ENCODE data around the gene ZNF488. TPM values are rescaled to one million over a fixed set of nuclear protein-coding genes. Genes with fewer than 3 reads are reported as not detected.
A peak's percentile ranks its signal among the peaks of the same experiment; 100 is the strongest.

ZNF488 gene
- total RNA-seq, 1 experiment from 2014 or later: 0.11 TPM

DNA sequence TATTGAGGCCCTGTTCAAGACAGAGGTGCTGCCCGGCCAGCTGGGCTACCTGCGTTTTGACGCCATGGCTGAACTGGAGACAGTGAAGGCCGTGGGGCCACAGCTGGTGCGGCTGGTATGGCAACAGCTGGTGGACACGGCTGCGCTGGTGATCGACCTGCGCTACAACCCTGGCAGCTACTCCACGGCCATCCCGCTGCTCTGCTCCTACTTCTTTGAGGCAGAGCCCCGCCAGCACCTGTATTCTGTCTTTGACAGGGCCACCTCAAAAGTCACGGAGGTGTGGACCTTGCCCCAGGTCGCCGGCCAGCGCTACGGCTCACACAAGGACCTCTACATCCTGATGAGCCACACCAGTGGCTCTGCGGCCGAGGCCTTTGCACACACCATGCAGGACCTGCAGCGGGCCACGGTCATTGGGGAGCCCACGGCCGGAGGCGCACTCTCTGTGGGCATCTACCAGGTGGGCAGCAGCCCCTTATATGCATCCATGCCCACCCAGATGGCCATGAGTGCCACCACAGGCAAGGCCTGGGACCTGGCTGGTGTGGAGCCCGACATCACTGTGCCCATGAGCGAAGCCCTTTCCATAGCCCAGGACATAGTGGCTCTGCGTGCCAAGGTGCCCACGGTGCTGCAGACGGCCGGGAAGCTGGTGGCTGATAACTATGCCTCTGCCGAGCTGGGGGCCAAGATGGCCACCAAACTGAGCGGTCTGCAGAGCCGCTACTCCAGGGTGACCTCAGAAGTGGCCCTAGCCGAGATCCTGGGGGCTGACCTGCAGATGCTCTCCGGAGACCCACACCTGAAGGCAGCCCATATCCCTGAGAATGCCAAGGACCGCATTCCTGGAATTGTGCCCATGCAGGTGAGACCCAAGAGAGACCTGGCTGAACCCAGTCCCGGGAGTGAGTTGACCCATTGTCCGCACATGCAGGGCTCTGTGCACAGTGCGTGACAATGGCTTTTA is 33.1 kb downstream of the ZNF488 start:
- no peak for DNase-seq (ENCODE audit: low read depth)

DNA sequence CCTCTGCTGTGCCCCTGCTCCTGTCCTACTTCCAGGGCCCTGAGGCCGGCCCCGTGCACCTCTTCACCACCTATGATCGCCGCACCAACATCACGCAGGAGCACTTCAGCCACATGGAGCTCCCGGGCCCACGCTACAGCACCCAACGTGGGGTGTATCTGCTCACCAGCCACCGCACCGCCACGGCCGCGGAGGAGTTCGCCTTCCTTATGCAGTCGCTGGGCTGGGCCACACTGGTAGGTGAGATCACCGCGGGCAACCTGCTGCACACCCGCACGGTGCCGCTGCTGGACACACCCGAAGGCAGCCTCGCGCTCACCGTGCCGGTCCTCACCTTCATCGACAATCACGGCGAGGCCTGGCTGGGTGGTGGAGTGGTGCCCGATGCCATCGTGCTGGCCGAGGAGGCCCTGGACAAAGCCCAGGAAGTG is 34.1 kb downstream of the ZNF488 start:
- no peak for DNase-seq (ENCODE audit: low read depth)

DNA sequence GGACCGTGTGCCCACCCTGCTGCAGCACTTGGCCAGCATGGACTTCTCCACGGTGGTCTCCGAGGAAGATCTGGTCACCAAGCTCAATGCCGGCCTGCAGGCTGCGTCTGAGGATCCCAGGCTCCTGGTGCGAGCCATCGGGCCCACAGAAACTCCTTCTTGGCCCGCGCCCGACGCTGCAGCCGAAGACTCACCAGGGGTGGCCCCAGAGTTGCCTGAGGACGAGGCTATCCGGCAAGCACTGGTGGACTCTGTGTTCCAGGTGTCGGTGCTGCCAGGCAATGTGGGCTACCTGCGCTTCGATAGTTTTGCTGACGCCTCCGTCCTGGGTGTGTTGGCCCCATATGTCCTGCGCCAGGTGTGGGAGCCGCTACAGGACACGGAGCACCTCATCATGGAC is 34.6 kb downstream of the ZNF488 start:
- DNase-seq (ENCODE audit: low read depth): no peak

DNA sequence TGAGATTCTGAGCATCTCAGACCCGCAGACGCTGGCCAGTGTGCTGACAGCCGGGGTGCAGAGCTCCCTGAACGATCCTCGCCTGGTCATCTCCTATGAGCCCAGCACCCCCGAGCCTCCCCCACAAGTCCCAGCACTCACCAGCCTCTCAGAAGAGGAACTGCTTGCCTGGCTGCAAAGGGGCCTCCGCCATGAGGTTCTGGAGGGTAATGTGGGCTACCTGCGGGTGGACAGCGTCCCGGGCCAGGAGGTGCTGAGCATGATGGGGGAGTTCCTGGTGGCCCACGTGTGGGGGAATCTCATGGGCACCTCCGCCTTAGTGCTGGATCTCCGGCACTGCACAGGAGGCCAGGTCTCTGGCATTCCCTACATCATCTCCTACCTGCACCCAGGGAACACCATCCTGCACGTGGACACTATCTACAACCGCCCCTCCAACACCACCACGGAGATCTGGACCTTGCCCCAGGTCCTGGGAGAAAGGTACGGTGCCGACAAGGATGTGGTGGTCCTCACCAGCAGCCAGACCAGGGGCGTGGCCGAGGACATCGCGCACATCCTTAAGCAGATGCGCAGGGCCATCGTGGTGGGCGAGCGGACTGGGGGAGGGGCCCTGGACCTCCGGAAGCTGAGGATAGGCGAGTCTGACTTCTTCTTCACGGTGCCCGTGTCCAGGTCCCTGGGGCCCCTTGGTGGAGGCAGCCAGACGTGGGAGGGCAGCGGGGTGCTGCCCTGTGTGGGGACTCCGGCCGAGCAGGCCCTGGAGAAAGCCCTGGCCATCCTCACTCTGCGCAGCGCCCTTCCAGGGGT is 35.2 kb downstream of the ZNF488 start:
- DNase-seq (ENCODE audit: low read depth): no peak

DNA sequence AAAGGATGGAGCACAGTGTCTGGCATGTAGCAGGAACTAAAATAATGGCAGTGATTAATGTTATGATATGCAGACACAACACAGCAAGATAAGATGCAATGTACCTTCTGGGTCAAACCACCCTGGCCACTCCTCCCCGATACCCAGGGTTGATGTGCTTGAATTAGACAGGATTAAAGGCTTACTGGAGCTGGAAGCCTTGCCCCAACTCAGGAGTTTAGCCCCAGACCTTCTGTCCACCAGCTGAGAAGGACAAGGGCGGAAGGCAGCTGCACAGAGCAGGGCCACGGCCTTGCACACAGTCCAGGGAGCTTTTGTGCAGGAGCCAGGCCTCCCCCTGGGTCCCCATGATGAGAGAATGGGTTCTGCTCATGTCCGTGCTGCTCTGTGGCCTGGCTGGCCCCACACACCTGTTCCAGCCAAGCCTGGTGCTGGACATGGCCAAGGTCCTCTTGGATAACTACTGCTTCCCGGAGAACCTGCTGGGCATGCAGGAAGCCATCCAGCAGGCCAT is 35.9 kb downstream of the ZNF488 start, which contains the start of gene RBP3:
RBP3 (plus strand) TSS at position 226 of the 514 bp plus-strand sequence; CDS start at position 348, 122 bp downstream.
- DNase-seq (ENCODE audit: low read depth): no peak

DNA sequence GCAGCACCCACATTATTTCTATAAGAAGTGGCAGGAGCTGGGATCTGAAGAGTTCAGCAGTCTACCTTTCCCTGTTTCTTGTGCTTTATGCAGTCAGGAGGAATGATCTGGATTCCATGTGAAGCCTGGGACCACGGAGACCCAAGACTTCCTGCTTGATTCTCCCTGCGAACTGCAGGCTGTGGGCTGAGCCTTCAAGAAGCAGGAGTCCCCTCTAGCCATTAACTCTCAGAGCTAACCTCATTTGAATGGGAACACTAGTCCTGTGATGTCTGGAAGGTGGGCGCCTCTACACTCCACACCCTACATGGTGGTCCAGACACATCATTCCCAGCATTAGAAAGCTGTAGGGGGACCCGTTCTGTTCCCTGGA is 36.8 kb downstream of the ZNF488 start:
- no peak for DNase-seq (ENCODE audit: low read depth)

DNA sequence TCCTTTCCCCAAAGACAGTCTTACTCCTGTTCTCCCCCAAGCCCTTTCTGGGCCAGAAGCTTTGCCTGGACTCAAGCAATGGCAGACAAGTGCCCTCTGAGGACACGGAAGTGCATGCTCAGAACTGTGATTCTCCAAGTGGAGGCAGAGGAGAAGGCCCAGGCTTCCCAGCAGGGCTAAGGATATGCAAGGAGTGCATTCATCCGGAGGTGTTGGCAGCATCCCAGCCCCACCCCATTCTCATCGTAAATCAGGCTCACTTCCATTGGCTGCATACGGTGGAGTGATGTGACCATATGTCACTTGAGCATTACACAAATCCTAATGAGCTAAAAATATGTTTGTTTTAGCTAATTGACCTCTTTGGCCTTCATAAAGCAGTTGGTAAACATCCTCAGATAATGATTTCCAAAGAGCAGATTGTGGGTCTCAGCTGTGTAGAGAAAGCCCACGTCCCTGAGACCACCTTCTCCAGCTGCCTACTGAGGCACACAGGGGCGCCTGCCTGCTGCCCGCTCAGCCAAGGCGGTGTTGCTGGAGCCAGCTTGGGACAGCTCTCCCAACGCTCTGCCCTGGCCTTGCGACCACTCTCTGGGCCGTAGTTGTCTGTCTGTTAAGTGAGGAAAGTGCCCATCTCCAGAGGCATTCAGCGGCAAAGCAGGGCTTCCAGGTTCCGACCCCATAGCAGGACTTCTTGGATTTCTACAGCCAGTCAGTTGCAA is 37.4 kb downstream of the ZNF488 start:
- DNase-seq (ENCODE audit: low read depth): no peak

DNA sequence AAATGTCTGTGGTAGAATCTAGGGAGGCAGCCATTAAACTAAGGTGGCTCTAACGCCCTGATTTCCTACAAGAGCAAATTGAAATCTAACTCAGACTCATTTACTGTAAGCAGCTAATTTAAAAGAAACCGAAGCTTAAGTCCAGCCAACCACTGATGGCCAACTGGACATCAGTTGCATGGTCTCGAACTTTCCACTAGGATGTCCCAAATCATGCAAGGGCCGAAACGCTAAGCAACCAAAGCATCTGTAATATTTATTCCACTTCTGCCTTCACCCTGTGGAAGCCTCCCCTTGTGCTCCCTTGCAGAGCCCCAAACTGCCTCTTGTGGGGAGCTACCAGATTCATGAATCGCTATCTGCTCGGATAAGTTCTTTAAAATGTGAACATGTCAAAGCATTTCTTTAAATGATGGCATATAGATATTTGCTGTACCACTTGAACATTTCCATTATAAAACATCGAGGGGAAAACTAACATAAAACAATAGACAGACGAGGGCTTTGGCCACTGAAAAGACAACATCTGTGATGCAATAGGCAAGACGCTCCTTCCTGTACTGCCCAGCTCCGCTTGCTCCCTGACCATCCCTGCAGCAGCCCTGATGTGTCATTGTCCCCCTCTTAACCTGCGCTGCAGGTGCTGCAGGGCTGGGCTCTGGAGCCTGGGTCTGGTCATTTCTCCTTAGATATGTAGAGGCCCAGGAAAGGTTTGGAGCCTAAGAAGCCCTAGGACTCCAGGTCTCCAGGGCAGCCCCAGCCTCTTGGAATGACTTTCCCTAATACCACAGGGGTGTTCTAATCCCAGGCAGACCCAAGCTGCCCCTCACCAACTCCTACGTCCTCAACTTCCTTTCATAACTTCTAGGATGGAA is 38.9 kb downstream of the ZNF488 start:
- no peak for DNase-seq (ENCODE audit: low read depth)

DNA sequence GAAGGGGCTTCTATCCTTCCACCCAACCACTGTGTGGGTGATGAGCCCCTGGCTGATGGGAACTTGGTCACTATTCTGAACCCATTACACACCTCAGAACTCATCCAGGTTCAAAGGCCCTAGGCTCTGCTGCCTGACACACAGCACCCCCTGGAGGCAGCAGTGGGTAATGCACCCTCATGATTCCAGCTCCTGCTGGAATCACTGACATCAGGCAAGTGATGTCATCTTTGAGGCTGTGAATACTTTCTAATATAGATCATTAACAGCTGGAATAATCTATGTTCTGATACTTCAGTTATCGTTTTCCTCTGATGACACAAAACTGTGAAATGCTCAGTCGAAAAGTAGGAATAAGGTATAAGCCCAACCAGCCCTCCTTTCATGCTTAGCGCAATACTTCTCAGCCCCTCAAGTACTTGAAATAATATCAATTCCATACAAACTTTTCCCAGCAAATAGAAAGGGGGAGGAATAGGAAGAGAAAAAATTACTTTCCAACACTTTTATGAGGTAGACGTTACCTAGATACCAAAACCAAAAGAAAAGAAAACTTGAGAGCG is 43.4 kb downstream of the ZNF488 start:
- DNase-seq (ENCODE audit: low read depth): peak; percentile 42

DNA sequence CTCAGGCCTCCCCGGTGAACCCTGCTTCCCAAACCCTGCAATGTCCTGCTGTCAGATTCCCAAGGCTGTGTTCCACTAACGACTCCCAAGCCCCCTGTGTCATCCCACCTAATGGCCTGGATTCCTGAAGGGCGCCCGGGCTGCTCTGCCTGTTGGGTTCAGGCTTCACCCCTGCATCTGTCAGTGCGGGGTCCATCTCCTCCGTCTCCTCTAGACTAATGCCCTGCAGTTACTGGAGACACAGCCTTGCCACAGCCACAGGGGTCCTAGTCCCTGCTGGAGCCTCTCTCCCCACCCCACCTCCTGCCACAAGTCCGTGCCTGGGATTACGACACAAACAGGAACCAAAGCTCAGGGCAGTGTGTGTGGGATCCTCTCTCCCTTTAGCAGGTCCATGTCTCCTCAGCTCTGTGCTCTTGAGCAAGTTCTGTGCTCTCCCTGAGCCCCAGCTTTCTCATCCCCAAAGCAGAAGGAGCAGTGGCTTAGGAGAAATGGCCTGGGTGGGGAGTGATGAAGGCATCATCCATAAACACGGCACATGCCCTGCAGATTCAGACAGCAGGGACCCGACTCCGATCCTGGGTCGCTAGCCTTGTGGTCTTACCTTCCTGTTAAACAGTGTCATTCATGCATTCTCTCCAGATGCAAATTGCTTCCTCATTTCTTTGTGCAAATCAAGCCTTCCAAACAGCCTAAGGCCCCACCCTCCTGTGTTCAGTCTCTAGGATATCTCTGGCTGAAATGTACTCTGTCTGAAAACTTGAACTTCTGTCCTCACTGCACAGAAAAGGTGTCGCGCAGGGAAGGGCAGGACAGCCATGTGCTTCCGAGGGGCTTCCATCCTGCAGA is 44.1 kb downstream of the ZNF488 start:
- no peak for DNase-seq (ENCODE audit: low read depth)

DNA sequence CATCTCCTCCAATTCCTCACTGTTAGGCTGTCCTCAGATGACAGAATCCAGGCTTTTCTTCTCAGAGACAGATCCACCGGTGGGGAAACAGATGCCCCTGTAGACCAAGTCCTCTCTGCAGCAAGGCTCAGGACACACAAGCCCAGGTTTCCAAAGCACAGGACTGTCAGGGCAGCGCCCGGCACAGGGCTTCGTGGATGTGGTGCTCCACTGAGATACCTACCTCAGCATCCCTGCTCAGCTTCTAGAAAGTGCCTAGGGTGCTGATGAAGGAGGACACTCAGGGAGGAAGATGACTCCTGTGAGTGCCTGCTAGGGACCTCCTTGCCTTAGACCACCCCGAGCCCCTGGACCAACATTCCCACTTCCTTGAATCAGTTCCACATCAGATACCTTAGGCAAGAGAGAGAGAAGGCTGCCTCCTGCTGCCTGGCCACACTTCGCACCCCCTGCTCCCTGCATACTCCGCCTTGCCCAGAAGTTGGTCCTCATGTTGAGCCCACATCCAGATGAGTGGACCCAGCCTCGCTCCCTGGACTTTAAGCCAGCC is 44.8 kb downstream of the ZNF488 start:
- no peak for DNase-seq (ENCODE audit: low read depth)

DNA sequence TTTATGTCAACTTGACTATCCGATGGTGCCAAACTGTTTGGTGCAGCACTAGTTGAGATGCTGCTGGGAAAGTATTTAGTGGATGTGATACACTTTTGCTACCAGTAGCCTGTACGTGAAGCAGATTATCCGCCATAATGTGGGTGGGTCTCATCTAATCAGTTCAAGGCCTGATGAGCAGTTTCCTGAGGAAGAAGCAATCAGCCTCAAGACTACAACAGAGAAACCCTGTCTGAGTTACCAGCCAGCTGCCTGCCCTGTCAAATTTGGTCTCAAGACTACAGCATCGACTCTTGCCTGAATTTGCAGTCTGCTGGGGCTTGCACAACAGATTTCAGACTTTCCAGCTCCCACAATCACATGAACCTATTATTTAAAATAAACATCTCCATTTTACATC is 46.8 kb downstream of the ZNF488 start:
- DNase-seq (ENCODE audit: low read depth): no peak

DNA sequence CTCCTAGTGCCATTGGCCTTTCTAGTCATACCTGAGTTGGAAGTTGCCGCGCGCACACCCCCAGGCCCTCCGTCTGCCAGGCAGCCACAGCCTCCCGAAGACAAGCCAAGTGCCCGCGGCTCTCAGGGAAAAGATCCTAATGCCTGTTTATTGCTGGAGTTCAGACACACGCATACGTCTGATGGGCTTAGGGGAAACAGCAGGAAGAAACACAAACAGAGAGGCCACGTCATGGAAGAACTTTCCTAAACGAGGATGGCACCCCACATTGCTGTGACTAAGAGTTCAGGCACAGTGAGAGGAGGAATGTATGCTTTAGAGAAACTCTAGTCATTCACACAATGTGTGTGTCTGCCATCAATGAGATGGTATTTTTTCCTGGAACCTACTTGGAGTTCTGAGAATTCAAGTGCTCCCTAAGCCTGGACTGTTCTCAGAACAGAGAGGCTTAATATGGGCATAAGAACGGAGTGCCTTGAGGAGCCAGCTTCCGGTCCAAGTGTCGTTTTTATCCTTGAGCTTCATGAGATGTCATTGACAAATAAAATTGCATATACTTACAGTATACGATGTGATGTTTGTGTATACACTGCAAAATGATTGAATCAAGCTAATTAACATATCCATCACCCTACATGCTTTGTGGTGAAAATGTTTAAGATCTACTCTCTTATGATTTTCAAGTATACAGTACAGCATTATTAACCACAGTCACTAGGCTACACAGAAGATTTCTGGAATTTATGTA is 47.5 kb downstream of the ZNF488 start:
- DNase-seq (ENCODE audit: low read depth): no peak

DNA sequence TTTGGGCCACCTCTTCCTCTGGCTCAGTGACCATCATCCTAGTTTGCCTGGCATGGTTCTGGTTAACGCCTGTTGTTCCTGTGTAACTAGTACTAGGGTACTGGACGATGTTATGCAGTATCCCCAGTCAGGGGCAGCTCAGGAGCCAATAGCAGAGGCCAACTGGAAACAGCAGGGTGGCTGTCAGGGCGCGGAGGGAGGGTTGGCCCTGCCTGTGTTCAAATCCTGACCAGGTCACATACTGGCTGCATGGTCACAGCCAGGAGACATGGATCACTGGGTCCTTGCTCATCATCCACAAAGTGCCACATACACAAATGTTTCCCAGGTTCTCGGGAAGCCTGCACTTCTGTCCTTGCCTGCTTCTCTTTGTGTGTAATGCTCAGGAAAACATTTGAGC is 48.2 kb downstream of the ZNF488 start:
- DNase-seq (ENCODE audit: low read depth): no peak

DNA sequence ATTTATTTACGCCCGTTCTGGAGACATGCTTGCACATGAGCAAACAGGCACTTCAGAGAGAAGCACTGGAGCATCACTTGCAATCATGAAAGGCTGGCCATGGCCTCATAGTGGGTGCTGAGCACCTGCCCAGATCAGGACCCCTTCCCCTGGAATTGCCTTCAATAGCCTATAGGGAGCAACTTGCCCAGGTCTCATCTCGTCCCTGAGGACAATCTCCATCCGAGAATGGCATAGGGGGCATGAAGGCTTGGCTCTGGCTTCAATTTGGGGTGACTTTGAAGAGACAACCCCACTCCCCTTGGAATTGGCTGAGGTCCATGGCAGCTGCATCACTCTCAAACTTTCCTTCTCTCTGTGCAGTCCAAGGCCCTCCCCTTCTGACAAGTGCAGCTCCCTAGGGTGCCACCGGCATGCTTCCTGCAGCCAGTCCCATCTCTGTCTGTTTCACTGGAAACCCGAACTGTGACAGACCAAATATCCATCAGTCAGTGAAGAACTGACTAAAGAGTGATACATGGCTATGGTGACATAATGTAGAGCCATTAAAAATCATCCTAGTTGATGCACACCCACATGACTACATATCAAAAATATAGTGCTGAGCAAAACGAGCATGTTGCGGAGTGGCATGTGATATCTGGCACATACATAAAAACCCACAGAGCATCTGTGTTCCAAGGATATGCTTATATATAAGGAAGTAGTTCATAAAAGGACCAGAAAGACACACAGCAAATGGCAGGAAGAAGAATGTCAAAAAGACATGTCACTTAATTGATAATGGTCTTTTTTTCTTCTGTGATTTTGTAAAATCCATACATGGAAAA is 49.4 kb downstream of the ZNF488 start:
- DNase-seq (ENCODE audit: low read depth): no peak

DNA sequence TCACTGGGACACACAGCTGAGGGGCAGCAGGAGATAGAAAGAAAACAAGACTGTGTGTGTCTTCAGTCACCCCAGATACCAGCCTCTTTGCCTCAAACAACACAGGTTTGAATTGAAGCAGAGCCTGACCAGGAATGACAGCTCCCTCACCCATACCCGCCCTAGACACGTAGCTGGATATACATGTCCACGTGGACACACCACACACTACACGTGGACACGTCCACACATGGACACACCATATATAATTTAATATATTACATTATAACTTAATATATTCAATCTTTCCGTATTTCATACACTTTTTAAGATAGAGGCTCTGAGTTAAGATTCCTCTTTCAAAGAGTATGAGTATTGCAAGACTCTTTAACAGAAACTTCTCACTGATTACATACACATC is 50.6 kb downstream of the ZNF488 start:
- no peak for DNase-seq (ENCODE audit: low read depth)

DNA sequence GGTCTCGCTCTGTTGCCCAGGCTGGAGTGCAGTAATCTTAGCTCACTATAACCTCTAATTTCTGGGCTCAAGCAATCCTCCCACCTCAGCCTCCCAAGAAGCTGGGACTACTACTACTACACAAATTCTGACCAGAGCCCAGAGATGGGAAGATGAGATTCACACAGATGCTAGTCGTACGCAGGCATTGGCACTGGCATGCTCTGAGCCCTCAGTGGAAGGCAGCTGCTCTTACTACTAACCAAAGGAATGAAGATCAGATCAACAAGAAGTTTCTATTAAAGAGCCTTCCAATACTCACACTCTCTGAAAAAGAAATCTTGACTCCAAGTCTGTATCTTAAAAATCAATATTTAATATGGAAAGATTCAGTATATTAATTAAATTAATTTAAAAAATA is 51.1 kb downstream of the ZNF488 start:
- DNase-seq (ENCODE audit: low read depth): no peak

Measured in HT1080 (cell line).